NCI-H2081 (cell line): ENCODE measurements around the gene THYN1.

ENCODE experiments used
- DNase-seq, 2 experiments: peaks; one replicate each; lab custom pipeline; 2025; lab: John Stamatoyannopoulos, UW

THYN1 gene

DNA sequence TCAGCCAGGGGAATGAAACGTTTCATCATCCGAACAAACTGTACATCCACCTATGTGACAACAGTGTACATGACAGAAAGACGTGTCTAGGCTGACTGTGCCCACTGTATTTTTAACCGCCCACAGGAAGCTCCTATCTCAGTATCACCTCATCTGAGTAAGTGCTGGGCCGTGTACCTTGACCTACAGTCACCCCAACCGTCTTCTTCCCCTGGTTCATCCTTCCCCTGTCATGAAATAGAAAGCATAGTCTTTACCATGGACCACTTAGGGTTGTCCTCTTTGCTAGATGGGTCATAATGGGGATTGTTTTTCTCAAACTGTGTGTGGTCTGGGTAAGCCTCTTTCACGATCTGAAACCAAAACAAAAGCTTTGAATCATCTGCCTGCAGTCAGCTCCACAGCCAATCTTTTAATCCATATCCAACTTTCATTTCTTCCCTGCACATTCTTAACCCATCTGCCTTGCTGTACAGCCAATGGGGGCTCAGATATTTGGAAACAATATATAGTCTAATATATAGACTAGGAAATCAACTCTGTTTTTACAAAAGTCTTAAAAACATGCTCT is 4.2 kb downstream of the THYN1 start:
- DNase-seq: no peak

DNA sequence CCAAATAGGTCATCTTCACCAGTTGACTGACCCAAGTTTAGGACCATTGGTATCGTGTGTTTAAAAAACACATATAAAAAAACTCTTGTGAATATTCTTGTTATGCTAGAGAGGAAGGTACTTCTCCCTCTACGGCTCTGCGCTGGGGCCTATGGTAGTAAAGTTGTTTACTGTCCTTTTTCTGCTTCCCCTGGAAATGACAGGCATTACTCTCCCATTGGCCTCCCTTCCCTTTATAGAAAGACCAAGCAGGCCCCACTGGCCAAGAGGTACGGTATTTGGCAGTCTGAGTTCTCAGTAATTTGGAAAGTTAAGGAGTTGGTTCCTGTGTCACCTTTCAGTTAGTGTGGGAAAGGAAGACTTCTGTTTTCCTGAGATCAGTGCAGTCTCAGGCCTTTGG is 6.5 kb downstream of the THYN1 start:
- no peak for DNase-seq

DNA sequence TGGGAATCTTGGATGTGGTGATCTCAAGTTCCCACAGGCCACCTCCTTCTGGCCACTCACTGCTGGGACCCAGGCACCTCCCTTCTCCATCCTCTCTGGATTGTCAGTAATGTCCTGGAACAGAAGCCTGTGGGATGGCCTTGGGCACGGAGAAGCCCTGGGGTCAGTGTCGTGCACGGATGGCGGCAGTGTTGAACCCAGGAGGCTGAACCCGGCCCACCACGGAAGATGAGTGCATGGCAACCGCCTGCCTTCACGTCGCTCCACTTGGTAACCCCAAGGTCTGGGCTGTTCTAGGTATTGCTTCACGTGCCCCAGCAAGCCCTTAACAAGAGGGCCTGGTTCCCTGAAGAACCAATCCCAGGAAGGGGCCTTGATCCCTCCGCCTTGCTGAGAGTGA is 7.1 kb downstream of the THYN1 start:
- DNase-seq: no peak

DNA sequence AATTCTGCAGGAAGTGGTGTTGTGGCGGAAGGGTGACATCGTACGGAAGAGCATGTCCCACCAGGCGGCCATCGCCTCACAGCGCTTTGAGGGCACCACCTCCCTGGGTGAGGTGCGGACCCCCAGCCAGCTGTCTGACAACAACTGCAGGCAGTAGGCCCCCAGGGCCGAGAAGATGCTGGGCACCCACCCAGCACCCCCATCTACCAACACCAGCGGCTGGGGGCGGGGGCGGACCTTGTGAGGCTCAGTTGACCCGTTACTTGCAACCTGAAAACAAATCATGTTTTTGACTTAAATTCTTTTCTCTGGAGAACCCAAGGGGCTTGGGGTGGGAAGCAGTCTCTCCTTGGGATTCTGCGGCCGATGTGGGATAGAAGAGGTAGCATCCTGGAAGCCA is 7.7 kb downstream of the THYN1 start:
- no peak for DNase-seq

DNA sequence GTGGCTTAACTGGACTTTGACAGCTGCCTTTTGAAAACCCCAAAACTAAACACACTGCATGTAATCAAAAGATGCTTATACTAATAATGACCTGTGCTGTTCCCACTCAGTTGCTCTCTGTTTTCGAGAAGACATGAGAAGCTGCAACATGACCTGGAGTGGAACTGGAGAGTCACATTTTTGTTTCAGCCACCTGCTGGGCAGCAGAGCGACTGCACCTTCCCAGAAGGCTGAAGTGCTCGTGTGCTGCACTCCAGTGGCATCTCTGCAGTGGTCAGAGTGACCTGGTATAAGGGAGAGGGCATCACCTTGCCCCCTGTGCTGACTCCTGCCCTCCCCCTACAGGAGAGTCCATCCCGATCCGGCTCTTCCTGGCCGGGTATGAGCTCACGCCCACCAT is 8.6 kb downstream of the THYN1 start:
- no peak for DNase-seq

DNA sequence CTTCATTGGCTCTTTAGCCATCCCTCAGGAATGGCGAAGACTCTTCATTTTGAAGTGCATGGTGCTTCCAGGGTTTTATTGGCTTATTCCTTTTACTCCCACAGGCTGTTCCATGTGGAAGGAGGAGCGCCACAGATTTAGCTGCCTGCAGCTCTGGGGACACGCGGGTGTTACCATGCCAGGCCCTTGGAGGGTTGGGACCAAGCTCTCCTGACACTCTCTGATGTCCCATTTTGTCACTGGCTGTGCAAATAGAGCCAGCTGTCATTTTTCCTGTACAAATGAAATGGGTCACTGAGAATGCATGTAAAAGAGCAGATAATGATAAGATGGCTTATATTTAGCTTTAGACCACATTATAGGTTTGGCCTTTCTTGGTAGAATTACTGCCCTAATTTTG is 9.2 kb downstream of the THYN1 start:
- DNase-seq: peak in 1 of 2 experiments; percentile 24

DNA sequence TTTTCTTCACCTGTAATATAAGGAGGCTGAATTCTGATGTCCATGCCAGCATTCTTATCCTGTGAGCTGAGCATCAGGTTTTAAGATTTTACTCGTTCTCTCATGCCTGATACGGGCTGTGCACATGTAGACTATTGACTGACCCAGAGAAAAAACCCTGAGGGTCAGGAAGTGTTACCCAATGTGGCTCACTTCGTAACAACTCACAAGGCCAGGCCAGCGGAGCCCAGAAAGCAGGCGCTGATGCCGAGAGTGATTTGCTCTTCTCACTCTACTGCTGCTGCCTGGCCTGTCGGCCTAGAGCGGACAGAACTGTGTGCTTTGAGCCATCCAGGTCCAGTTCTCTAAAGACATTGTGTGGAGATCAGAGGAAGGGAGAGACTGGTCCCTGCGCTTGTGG is 10.8 kb downstream of the THYN1 start:
- DNase-seq: peak in 1 of 2 experiments; percentile 50

DNA sequence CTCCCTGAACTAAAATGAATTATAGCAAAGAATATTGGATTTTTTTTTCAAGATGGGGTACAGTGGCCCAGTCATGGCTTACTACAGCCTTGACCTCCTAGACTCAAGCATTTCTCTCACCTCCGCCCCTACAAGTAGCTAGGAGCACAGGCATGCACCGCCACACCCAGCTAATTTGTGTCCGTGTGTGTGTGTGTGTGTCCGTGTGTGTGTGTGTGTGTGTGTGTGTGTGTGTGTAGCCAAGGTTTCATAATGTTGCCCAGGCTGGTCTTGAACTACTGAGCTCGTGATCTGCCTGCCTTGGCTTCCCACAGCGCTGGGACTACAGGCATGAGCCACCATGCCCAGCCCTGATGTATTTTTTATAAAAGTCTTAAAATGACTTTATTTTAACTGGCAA is 12.6 kb downstream of the THYN1 start:
- DNase-seq: no peak

DNA sequence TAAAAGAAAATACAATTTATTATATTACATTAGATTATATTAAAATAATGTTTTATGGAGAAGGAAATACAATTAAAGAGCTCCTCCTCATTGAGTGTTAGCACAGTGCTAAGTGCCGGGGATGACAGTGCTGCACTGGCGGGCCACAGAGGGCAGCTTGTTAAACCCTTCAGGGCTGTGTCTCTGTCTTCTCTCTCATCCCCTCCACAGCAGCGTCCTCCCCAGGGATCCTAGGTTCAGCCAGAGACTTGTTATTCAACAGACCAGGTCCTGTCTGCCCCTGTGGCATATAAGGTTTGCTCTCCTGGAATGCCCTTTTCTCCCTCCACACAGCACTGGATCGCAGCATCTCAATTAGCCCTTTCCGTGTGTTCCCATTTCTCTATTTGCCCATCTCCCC is 14.2 kb downstream of the THYN1 start:
- DNase-seq: no peak

DNA sequence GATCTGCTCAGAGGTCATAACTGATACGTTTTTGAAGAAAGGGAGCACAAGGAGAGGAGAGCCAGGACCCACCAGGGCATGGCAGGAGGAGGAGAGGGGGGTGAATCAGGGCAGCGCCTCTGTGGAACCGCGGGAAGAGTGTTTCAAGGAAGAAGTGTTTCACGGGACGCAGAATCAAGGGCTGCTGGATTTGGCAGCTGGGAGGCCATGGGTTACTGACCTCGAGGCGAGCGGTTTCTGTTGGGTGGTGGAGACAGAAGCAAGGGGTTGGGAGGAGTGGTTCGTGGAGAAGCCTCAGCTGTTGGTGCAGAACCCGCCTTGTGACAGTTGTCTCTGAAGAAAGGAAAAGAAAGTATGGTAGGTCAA is 15.6 kb downstream of the THYN1 start:
- DNase-seq: no peak

DNA sequence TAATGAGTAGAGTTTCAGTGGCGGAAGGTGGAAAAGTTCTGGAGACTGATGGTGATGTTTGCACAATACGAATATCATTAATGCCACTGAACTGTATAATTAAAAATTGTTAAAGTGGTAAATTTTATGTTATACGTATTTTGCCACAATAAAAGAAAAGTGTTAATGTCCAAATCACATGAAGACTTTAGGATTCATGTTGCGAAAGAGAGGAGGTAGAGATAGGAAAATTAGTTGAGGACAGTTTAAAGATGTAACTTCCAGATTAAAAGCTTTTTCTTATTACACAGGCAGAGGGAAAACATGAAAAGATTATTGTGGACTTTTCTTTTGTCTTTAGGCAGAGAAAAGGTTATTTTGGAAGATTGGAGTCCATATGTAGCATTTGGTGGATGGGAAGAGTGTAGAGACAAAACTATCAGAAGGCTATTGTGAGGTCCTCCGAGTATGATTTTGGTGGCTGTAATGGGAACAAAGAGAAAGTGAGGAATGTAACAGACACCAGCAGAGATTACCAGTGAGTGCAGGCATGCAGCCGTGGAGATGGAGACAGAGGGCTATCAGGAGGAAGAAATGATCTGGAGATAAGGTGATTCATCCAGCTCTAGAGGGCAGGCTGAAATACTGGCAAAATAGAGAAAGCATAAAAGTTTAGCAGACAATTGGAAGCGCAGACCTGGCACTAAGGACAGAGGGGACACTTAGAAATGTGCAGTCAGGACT is 16.2 kb downstream of the THYN1 start:
- no peak for DNase-seq

DNA sequence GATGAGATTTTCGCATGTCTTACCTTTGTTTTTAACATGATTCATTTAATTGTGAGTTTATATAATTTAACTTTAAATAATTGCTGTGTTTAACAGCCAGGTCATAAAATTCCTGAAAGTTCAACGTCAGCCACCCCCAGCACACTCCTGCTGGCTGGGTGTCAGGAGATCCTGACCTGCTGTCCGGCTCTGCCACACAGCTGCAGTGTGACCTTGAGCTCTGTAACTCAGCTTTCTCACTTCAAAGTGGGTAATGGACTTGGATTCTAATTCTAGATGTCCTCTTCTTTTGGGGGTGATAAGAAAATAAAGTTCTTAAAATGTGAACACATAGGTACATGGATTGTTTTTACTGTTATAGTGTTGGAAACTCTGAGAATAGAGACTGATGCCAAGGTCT is 17.8 kb downstream of the THYN1 start:
- no peak for DNase-seq

DNA sequence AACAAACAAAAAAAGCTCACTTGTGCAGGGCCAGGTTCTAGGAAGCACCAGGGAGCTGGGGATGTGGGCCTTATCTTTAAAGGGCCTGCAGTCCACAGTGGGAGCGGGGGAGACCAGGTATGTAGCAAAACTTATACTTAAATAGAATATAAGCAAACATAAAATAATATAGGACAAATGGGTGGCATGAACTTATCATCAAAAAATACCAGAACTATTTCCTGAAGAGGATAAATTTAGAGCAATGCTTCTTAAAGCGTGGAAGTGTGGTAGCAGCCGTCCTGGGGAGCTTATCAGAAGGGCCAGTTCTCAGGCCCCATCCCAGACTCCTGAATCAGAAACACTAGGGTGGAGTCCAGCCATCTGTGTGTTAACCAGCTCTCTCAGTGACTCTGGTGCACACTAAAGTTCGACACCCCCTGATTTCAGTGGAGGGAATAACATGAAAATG is 19.4 kb downstream of the THYN1 start:
- no peak for DNase-seq

DNA sequence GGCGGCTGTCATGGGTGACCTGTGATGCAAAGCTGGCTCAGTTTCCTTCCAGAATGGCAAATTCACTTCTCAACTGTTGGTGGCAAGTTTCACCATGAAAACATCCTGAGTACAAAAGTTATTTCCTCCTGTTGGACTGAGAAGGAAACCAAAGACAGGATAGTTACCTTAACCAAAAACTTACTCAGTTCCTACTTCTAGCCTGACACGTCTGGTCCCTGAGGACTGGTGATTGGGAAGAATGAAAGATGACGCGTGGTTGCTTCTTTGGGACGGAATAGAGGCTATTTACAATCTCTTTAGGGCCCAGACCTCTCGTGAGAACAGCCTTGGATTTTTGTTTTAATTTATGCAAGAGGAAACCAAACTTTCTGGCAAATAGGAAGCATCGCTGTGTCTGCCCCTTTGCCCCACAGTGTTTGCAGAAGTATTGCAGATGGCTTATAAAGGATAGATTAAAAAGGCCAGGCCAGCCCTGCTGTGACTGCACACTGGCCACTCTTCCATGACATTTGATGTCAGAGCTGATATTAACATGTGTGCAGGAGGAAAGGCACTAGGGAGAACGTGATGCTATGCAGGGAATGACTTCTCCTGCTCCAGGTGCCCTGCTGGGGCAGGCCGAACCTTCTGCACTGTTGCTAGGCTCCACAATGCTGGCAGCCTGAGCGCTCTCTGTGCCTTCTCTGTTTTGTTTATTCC is 21.0 kb downstream of the THYN1 start:
- DNase-seq: no peak

DNA sequence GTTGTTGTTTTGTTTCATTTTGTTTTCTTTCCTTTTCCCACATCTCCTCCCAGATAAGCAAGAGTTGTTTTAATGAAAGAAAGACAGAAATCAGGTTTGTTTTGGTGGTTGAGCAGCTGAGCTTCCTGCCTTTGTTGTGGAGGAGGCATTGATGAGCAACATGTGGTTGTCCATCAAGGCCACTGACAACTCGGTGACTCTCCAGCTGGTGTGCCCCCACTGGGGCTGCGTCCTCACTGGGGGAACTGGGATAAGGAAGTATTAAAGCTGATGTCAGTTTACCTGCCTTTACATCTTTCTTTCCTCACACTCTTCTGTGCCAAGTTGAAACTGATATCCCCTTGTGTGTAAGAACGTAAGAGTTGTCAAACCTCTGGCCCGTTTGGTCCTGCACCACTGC is 22.8 kb downstream of the THYN1 start:
- DNase-seq: no peak

DNA sequence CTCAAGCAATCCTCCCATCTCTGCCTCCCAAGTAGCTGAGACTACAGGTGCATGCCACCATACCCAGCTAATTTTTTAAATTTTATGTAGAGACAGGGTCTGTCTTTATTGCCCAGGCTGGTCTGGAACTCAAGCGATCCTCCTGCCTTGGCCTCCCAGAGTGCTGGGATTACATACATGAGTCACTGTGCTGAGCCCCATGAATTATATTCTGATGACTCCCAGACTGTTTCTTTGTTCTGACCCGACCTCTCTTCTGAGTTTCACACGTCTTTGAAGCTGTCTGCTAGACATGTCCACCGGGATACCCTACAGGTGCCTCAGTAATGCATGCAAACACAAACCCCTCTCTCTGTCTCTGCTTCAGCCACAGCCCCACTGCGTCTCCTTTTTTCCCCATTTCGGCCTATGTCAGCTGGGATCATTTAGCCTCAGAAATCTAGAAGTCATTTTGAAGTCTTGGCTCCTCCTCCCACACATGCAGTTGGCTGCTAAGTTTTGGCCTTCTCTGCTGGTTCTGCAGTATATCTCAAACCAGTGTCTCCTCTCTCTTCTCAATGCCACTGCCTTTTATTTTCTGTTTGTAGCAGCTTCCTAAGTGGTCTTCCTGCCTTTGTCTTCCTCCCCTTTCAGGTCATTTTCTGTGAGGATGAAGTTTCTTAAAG is 23.9 kb downstream of the THYN1 start:
- no peak for DNase-seq

DNA sequence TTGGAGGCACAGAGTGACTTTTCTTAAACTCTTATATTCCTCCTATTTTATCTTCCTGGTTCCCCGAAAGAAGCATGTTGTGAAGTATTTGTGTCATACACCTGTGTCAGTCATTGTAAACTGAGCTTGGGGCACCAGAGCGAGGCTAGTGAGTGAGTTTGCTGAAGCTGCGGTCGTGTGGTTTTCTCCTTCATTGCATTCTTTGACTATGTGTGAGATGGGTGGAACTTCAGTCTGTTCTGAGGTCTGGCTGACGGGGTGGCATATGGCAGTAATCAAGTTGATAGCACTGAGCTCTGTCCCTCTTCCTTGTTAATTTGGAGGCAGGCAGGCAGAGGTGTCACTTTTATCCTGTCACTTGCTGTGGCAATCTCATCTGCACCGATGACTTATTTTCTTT is 24.5 kb downstream of the THYN1 start:
- no peak for DNase-seq

DNA sequence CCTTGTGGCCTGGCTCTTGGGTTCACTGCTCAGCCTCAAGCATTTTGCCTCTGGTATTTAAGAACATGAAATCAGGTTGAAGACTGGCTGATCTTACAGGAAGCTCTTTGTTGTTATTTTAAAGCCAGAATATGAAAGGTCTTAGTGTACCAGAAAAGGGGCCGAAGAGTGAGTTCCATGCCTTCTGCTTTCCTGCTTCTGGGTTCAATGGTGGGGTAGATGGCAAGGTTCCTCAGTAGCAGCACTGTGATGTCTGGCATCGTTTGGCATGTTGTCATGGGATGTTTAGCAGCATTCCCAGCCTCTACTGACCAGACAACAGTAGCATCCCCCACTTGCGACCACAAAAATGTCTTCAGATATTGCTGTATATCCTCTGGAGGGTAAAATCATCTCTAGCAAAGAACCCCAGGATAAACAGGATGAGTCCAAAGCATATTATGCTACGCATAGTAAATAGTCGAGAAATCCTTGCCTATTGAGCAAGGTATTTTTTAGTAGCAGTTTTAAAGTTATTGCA is 26.3 kb downstream of the THYN1 start:
- no peak for DNase-seq

DNA sequence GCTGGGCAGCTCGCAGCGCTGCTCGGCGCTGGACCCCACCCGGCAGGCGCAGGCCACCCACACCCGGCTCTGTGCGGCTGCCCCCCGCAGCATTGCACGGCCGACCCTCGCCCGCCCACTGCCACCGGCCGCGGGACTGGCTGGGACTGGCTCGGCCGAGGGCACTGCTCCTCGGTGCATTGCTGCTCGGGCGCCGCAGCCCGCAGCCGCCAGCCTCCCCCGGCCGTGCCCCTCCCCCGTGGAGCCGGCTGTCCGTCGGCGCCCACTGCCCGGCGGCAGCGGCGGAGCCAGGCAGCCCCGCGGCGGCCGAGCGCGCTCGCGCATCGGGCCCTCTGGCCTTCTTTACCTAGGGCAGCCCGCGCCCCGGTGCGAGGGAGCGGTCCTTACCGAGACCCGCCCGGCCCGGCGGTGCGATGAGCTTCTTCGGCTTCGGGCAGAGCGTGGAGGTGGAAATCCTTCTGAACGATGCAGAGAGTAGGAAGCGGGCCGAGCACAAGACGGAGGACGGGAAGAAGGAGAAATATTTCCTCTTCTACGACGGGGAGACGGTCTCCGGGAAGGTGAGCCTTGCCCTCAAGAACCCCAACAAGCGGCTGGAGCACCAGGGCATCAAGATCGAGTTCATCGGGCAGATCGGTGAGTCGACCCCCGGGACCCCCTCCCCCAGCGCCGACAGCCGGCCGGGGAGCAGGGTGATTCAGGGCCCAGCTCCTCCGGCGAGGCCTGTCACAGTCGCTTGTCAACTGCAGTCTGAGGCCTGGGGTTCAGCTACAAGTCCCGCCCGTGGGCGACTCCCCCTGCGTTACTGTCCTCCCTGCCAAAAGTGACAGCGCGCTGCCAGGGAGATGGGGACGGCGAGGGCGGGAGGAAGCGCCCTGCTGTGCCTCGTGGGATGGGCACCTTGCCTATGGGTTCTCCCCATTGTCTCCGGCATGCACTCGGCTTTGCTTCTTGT is 28.2 kb downstream of the THYN1 start:
- peak; percentile 89 to 92 for DNase-seq

DNA sequence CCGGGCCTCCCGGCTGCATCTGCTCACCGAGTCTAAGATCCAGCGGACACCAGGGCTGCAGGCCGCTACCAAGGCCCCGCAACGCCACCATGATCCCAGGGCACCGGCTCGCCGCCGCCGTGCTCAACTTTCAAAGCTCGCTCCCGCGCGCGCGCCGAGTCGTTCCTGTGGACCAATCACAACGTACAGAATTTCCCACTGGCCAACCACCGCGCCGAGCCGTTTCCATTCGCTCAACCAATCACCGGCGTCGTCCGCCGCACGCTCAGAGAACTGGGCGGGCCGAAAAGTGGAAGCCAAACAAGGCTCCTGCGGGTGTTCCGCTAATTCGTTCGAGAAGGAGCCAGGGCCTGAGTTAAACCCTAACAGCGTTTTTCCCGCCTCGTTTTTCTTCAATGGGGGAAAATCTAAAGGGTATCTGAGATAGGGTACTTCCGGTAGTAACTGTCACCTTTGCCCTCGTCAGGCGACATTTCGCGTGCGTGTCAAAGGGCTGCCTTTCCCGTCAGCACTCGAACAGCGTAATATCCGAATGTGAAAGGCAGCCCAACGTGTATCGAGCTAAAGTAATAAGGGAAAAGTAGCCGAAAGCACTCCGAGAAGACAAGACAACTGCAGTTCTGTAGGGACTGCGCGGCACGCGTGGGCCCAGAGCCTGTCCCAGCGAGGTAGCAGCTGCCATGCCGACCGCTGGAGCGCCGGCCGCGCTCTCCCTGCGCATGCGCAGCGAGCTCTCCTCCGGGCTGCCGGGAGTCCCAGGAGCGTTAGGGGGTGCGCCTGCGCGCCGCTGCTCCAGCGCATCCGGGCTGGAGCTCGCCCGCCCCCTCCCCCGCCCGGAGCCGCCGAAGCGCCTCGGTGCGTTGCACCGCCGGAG is 29.1 kb downstream of the THYN1 start, which contains the start of the genes NCAPD3 and VPS26B:
Gene NCAPD3 (minus strand): TSS at position 132 of the 874 bp plus-strand sequence. CDS start 41 bp downstream, at position 91.
Gene VPS26B (plus strand): TSS at position 836 of the 874 bp plus-strand sequence. CDS start 452 bp downstream, outside the sequence.
- DNase-seq: peak; percentile 96 to 99
